ENCODE measurements around the gene CCL17. TPM values are rescaled to one million over a fixed set of nuclear protein-coding genes. Genes with fewer than 3 reads are reported as not detected.

Gene CCL17
- total and polyA plus RNA-seq, 10 of the 15 experiments (the other 5 are each of a cell fraction or from before 2014, with no cell fraction given): 1.2 to 84.9 (median 34.2) TPM

GRCh38 chr16:57411362-57411976 lies 6.9 kb downstream of the CCL17 start (continued):
- TF ChIP-seq, protein P1, sequence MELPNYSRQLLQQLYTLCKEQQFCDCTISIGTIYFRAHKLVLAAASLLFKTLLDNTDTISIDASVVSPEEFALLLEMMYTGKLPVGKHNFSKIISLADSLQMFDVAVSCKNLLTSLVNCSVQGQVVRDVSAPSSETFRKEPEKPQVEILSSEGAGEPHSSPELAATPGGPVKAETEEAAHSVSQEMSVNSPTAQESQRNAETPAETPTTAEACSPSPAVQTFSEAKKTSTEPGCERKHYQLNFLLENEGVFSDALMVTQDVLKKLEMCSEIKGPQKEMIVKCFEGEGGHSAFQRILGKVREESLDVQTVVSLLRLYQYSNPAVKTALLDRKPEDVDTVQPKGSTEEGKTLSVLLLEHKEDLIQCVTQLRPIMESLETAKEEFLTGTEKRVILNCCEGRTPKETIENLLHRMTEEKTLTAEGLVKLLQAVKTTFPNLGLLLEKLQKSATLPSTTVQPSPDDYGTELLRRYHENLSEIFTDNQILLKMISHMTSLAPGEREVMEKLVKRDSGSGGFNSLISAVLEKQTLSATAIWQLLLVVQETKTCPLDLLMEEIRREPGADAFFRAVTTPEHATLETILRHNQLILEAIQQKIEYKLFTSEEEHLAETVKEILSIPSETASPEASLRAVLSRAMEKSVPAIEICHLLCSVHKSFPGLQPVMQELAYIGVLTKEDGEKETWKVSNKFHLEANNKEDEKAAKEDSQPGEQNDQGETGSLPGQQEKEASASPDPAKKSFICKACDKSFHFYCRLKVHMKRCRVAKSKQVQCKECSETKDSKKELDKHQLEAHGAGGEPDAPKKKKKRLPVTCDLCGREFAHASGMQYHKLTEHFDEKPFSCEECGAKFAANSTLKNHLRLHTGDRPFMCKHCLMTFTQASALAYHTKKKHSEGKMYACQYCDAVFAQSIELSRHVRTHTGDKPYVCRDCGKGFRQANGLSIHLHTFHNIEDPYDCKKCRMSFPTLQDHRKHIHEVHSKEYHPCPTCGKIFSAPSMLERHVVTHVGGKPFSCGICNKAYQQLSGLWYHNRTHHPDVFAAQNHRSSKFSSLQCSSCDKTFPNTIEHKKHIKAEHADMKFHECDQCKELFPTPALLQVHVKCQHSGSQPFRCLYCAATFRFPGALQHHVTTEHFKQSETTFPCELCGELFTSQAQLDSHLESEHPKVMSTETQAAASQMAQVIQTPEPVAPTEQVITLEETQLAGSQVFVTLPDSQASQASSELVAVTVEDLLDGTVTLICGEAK (IDR thresholded peaks at IDR 0.05; ENCODE audit: borderline replicate concordance): no peak
- no peak for TF ChIP-seq CBX3 (IDR thresholded peaks at IDR 0.05; ENCODE audit: borderline replicate concordance, low read depth)
- TF ChIP-seq IRF4 (IDR thresholded peaks at IDR 0.05; ENCODE audit: low read depth, low read length): no peak
- TF ChIP-seq RB1 (IDR thresholded peaks at IDR 0.05; ENCODE audit: borderline replicate concordance): no peak
- no peak for TF ChIP-seq ATF7 (IDR thresholded peaks at IDR 0.05; ENCODE audit: low read depth)
- TF ChIP-seq ZNF24 (IDR thresholded peaks at IDR 0.05): no peak
- TF ChIP-seq EGR1 (IDR thresholded peaks at IDR 0.05; ENCODE audit: borderline replicate concordance in 1 of 2, low read depth in 2 of 2, low read length in 2 of 2): no peak
- TF ChIP-seq TCF7 (IDR thresholded peaks at IDR 0.05; ENCODE audit: borderline replicate concordance): no peak
- peak; percentile 73; the same call in 1 of the 2 replicates for TF ChIP-seq BCL11A (IDR thresholded peaks at IDR 0.05; ENCODE audit: low read depth, low read length)
- TF ChIP-seq FOXM1 (IDR thresholded peaks at IDR 0.05; ENCODE audit: low read depth, low read length): no peak
- TF ChIP-seq SKIL (IDR thresholded peaks at IDR 0.05; ENCODE audit: low read depth, poor library complexity, severe bottlenecking): no peak
- TF ChIP-seq, protein P2, sequence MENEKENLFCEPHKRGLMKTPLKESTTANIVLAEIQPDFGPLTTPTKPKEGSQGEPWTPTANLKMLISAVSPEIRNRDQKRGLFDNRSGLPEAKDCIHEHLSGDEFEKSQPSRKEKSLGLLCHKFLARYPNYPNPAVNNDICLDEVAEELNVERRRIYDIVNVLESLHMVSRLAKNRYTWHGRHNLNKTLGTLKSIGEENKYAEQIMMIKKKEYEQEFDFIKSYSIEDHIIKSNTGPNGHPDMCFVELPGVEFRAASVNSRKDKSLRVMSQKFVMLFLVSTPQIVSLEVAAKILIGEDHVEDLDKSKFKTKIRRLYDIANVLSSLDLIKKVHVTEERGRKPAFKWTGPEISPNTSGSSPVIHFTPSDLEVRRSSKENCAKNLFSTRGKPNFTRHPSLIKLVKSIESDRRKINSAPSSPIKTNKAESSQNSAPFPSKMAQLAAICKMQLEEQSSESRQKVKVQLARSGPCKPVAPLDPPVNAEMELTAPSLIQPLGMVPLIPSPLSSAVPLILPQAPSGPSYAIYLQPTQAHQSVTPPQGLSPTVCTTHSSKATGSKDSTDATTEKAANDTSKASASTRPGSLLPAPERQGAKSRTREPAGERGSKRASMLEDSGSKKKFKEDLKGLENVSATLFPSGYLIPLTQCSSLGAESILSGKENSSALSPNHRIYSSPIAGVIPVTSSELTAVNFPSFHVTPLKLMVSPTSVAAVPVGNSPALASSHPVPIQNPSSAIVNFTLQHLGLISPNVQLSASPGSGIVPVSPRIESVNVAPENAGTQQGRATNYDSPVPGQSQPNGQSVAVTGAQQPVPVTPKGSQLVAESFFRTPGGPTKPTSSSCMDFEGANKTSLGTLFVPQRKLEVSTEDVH (IDR thresholded peaks at IDR 0.05; ENCODE audit: low read depth, partially characterized antibody): no peak
- peak; percentile 92 for TF ChIP-seq TCF12 (IDR thresholded peaks at IDR 0.05; ENCODE audit: low read depth, low read length)
- no peak for TF ChIP-seq NFYB (IDR thresholded peaks at IDR 0.05; ENCODE audit: insufficient read depth, low read depth, low read length)
- TF ChIP-seq, protein P3, sequence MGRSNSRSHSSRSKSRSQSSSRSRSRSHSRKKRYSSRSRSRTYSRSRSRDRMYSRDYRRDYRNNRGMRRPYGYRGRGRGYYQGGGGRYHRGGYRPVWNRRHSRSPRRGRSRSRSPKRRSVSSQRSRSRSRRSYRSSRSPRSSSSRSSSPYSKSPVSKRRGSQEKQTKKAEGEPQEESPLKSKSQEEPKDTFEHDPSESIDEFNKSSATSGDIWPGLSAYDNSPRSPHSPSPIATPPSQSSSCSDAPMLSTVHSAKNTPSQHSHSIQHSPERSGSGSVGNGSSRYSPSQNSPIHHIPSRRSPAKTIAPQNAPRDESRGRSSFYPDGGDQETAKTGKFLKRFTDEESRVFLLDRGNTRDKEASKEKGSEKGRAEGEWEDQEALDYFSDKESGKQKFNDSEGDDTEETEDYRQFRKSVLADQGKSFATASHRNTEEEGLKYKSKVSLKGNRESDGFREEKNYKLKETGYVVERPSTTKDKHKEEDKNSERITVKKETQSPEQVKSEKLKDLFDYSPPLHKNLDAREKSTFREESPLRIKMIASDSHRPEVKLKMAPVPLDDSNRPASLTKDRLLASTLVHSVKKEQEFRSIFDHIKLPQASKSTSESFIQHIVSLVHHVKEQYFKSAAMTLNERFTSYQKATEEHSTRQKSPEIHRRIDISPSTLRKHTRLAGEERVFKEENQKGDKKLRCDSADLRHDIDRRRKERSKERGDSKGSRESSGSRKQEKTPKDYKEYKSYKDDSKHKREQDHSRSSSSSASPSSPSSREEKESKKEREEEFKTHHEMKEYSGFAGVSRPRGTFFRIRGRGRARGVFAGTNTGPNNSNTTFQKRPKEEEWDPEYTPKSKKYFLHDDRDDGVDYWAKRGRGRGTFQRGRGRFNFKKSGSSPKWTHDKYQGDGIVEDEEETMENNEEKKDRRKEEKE (IDR thresholded peaks at IDR 0.05): no peak
- TF ChIP-seq LARP7 (IDR thresholded peaks at IDR 0.05): no peak
- no peak for TF ChIP-seq TAF1 (IDR thresholded peaks at IDR 0.05; ENCODE audit: borderline replicate concordance, low read depth, low read length)
